Measurements from ENCODE around the gene ARID3B. TPM values are rescaled to one million over a fixed set of nuclear protein-coding genes. Genes with fewer than 3 reads are reported as not detected.
A peak's percentile ranks its signal among the peaks of the same experiment; 100 is the strongest.
"Not testable (repeated sequence)": the region's sequence is repeated elsewhere in the genome, so short reads cannot be mapped to it uniquely, and the experiment has no call there.

The ARID3B gene
- total RNA-seq, result 5.4 TPM

GRCh38 chr15:74540761-74541493, at the start of gene ARID3B:
ARID3B (plus strand) TSS chr15:74541220; CDS start chr15:74543937, 2,717 bp downstream.
- peak; percentile 96 for ATAC-seq

- no peak for ATAC-seq
Observed at GRCh38 chr15:74496648-74497047, 44.4 kb upstream of the ARID3B start.

GRCh38 chr15:74497584-74497983, 43.4 kb upstream of the ARID3B start:
- ATAC-seq, result peak; percentile 48

GRCh38 chr15:74499366-74499765, 41.7 kb upstream of the ARID3B start:
- no peak for ATAC-seq

- ATAC-seq, result no peak
Observed at GRCh38 chr15:74500401-74500800, 40.6 kb upstream of the ARID3B start.

GRCh38 chr15:74502301-74502700, 38.7 kb upstream of the ARID3B start:
- no peak for ATAC-seq

- no peak for ATAC-seq
Observed at GRCh38 chr15:74504418-74504817, 36.6 kb upstream of the ARID3B start.

- no peak for ATAC-seq
Observed at GRCh38 chr15:74504836-74505235, 36.2 kb upstream of the ARID3B start.

GRCh38 chr15:74505837-74506514, 35.0 kb upstream of the ARID3B start:
- peak; percentile 13 for ATAC-seq

GRCh38 chr15:74506515-74506840, 34.5 kb upstream of the ARID3B start:
- ATAC-seq, result no peak

- ATAC-seq, result no peak
Observed at GRCh38 chr15:74511583-74511982, 29.4 kb upstream of the ARID3B start.

- not testable (repeated sequence) for ATAC-seq
Observed at GRCh38 chr15:74514059-74514458, 27.0 kb upstream of the ARID3B start.

- ATAC-seq, result no peak
Observed at GRCh38 chr15:74517096-74517495, 23.9 kb upstream of the ARID3B start.

GRCh38 chr15:74519311-74519710, 21.7 kb upstream of the ARID3B start:
- no peak for ATAC-seq

- ATAC-seq, result no peak
Observed at GRCh38 chr15:74520407-74520806, 20.6 kb upstream of the ARID3B start.

GRCh38 chr15:74523982-74524381, 17.0 kb upstream of the ARID3B start:
- no peak for ATAC-seq

GRCh38 chr15:74525309-74525708, 15.7 kb upstream of the ARID3B start:
- no peak for ATAC-seq

- peak; percentile 95 for ATAC-seq
Observed at GRCh38 chr15:74525945-74526344, 15.1 kb upstream of the ARID3B start.

- no peak for ATAC-seq
Observed at GRCh38 chr15:74528876-74529275, 12.1 kb upstream of the ARID3B start.

GRCh38 chr15:74529921-74530320, 11.1 kb upstream of the ARID3B start:
- ATAC-seq, result peak; percentile 28

- ATAC-seq, result no peak
Observed at GRCh38 chr15:74530771-74531143, 10.3 kb upstream of the ARID3B start.

- peak; percentile 47 for ATAC-seq
Observed at GRCh38 chr15:74531144-74531811, 9.7 kb upstream of the ARID3B start.

GRCh38 chr15:74535388-74536084, 5.5 kb upstream of the ARID3B start:
- ATAC-seq, result no peak

Measured in esophagus mucosa (tissue), 1 donor.